Activated CD4-positive, alpha-beta T cell treated with anti-CD3 and anti-CD28 coated beads for 48 hours (primary cell): Measurements from ENCODE around the gene PNMA1.

Experiments
- DNase-seq: peaks from one replicate; pipeline ENCODE4 v3.0.0-alpha.2; 2020

PNMA1 gene

DNA sequence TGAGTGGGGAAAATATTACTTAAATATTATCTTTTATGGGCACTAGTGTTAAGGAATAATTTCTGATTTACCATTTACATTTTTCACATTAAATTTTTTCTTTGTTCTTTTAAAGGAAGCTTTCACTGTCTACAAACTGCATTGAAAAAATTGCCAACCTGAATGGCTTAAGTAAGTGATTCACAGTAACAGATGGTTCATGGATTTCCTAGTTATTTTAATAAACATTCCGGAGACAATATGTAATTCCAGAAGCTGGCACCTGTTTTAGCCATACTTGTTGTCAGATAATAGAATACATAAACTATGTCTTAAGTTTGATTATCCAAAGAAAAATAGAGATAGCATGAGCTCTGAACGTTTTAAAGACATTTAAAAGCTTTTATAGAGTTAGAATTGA, 52.3 kb downstream of the PNMA1 start:
- no peak for DNase-seq
